Esophagus (tissue), 2 donors: ENCODE measurements around the gene DNM1. TPM values are rescaled to one million over a fixed set of nuclear protein-coding genes. Genes with fewer than 3 reads are reported as not detected.

Experiments
- H3K27ac ChIP-seq, 2 donors: one replicate each; pipeline ENCODE4 v1.5.1; 2013; ENCODE audit warnings: low read depth in 2 of 2, mild to moderate bottlenecking in 2 of 2, inconsistent platforms in 1 of 2, low read length in 1 of 2, moderate library complexity in 1 of 2
- H3K27me3 ChIP-seq, 2 donors: one replicate each; pipeline ENCODE4 v1.6.1; 2013; ENCODE audit warnings: low read length in 2 of 2, control low read depth in 1 of 2, mild to moderate bottlenecking in 1 of 2; ENCODE audit not compliant: insufficient read depth in 2 of 2, control insufficient read depth in 1 of 2
- H3K36me3 ChIP-seq, 2 donors: one replicate each; pipeline ENCODE4 v1.6.1; 2013; ENCODE audit warnings: low read length in 1 of 2; ENCODE audit not compliant: control insufficient read depth in 2 of 2, insufficient read depth in 2 of 2
- H3K4me1 ChIP-seq, 2 donors: one replicate each; pipeline ENCODE4 v1.6.1; 2013; ENCODE audit warnings: low read length in 1 of 2; ENCODE audit not compliant: control insufficient read depth in 2 of 2, insufficient read depth in 2 of 2
- H3K4me3 ChIP-seq, 2 donors: one replicate each; pipeline ENCODE4 v1.5.1; 2013; ENCODE audit warnings: low read length in 2 of 2, mild to moderate bottlenecking in 2 of 2, low read depth in 1 of 2, moderate library complexity in 1 of 2
- H3K9me3 ChIP-seq, 2 donors: one replicate each; pipeline ENCODE4 v1.6.1; 2013; ENCODE audit warnings: mild to moderate bottlenecking in 2 of 2, low read depth in 1 of 2, low read length in 1 of 2, moderate library complexity in 1 of 2; ENCODE audit not compliant: control insufficient read depth in 2 of 2, insufficient read depth in 1 of 2
- WGBS, 2 donors: extraction: QIAGEN DNeasy Blood & Tissue Kit; methylation state at CpG; one replicate each; pipeline ENCODE4 v1.1.7; 2013; 5-methylcytosine and 5-hydroxymethylcytosine counted together
- polyA plus RNA-seq, 2 donors: library from polyadenylated mRNA; stranded (reverse); fragments of 200-250 nt; gene quantifications; one replicate each; pipeline ENCODE4 v1.2.3, GENCODE V29; 2013
- donor health status: healthy with polysubstance abuse.
- donor health status: Bipolar disorder and iron deficiency.

The DNM1 gene
- polyA plus RNA-seq, 2 donors: 2.4 to 4.6 TPM

DNA sequence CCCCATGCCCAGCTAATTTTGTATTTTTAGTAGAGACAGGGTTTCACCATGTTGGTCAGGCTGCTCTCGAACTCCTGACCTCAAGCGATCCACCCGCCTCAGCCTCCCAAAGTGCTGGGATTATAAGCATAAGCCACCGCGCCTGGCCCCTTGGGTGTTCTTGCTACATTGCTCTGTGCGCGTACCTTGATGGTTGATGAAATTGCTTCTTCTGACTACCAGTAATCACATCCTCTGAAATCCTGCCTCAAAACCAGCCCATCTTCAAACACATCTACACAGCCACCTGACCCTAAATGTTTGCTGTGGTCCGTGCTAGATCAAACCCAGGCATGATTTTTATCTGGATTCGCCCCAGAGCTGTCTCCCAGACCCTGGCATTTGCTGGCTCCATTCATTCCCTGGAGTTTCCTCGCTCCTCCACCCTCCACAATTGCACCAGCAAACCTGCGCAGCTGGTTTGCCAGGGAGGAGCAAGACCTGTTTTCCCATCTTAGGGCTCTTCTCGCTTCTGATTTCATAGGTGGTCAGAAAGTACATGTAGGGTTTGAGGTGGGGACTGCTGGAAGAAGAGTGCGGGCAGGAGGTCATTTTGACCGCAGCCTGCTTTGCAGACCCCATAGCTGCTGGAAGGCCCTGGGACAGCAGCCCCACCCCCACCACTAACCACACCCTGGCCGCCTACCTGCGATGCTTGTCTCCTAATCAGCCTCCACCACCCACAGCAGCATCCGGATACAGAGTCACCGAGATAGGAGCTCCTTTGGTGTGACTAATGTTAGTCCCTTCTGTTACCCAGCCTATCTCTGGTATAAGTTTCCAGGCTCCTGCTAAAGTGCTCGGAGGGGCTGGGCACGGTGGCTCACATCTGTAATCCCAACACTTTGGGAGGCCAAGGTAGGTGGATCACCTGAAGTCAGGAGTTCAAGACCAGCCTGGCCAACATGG, 95.6 kb downstream of the DNM1 start:
- H3K9me3 ChIP-seq: no peaks in the 10 kb centered on the region
- WGBS, 2 donors: 61 to 68% methylated on average over 20 of the region's 20 CpGs
- H3K4me1 ChIP-seq: no peaks in the 10 kb centered on the region
- no peak overlapping the region for H3K4me3 ChIP-seq
- peak overlapping the region; percentile 57 to 95 for H3K27ac ChIP-seq
- no peaks in the 10 kb centered on the region for H3K27me3 ChIP-seq
- H3K36me3 ChIP-seq: no peaks in the 10 kb centered on the region

DNA sequence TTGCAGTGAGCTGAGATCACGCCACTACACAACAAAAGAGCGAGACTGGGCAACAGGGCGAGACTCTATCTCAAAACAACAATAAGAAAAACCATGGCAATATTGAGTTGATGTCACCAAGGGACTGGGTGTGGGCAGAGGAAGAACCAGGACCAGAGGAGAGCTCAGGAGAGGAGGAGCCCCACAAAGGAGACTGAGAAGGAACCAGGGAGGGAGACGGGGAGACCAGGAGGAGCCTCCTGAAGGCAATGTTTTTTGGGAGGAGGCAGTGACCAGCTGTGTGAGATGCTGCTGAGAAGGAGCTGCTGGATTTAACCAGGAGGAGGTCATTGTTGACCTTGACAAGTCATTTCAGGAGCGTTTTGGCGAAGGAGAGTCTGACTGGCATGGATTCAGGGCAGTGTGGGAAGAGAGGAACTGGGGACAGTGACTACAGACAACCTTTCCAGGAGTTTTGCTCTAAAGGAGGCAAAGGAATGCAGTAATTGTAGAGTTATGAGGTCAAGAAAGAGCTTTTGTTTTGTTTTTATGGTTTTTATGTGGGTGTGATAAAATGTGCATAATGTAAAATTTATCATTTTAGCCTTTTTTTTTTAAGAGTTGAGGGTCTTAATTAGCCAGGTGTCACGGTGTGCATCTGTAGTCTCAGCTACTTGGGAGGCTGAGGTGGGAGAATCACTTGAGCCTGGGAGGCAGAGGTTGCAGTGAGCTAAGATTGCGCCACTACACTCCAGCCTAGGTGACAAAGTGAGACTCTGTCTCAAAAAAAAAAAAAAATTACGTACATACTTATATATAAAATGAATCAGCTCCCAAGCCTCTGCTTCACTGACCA, 101.2 kb downstream of the DNM1 start:
- peaks cover 1 to 2% of the 10 kb centered on the region in 2 donors for H3K36me3 ChIP-seq
- H3K9me3 ChIP-seq: no peaks in the 10 kb centered on the region
- H3K4me1 ChIP-seq: peaks cover 0 to 2% of the 10 kb centered on the region in 2 donors
- 76 to 78% methylated on average over 9 of the region's 9 CpGs for WGBS, 2 donors
- H3K27ac ChIP-seq: peak overlapping the region; percentile 49 to 90
- no peaks in the 10 kb centered on the region for H3K27me3 ChIP-seq
- no peak overlapping the region for H3K4me3 ChIP-seq

Other genes starting within 250 kb of the DNM1 start
- 10 to 100 TPM; 34.3 to 53.1 TPM for gene EEIG1, start 222.4 kb upstream of the DNM1 start, polyA plus RNA-seq
- 1 to 10 TPM; 6.1 to 6.9 TPM for gene NAIF1, start 136.1 kb upstream of the DNM1 start, polyA plus RNA-seq
- gene SLC25A25, start 135.1 kb upstream of the DNM1 start, polyA plus RNA-seq: 1 to 10 TPM; 9.6 to 10.0 TPM
- gene PTGES2, start 75.7 kb upstream of the DNM1 start, polyA plus RNA-seq: 10 to 100 TPM; 59.0 to 59.4 TPM
- gene LCN2, start 53.9 kb upstream of the DNM1 start, polyA plus RNA-seq: 1,000 to 10,000 TPM; 1,061 to 2,097 TPM
- 100 to 1,000 TPM in 1 of 2 donors, 10 to 100 TPM in 1; 77.5 to 104 TPM for gene BBLN, start 43.1 kb upstream of the DNM1 start, polyA plus RNA-seq
- gene CIZ1, start 11.8 kb upstream of the DNM1 start, polyA plus RNA-seq: 10 to 100 TPM; 39.8 to 39.9 TPM
- 100 to 1,000 TPM in 1 of 2 donors, 10 to 100 TPM in 1; 63.3 to 114 TPM for gene GOLGA2, start 72.6 kb downstream of the DNM1 start, polyA plus RNA-seq
- gene SWI5, start 72.9 kb downstream of the DNM1 start, polyA plus RNA-seq: 10 to 100 TPM; 16.9 to 32.7 TPM
- 10 to 100 TPM; 12.5 to 18.8 TPM for gene TRUB2, start 119.1 kb downstream of the DNM1 start, polyA plus RNA-seq
- gene COQ4, start 119.5 kb downstream of the DNM1 start, polyA plus RNA-seq: 10 to 100 TPM; 63.2 to 73.6 TPM
- 10 to 100 TPM; 65.2 to 69.2 TPM for gene SLC27A4, start 137.1 kb downstream of the DNM1 start, polyA plus RNA-seq
- gene URM1, start 168.0 kb downstream of the DNM1 start, polyA plus RNA-seq: 10 to 100 TPM; 18.7 to 42.2 TPM
- 1 to 10 TPM; 7.2 to 9.6 TPM for gene CERCAM, start 217.5 kb downstream of the DNM1 start, polyA plus RNA-seq